ENCODE data around the gene ACOX3. TPM values are rescaled to one million over a fixed set of nuclear protein-coding genes. Genes with fewer than 3 reads are reported as not detected.
A peak's percentile ranks its signal among the peaks of the same experiment; 100 is the strongest.

Gene ACOX3
- total RNA-seq, 2 experiments from 2014 or later = 13.2 to 13.6 TPM

DNA sequence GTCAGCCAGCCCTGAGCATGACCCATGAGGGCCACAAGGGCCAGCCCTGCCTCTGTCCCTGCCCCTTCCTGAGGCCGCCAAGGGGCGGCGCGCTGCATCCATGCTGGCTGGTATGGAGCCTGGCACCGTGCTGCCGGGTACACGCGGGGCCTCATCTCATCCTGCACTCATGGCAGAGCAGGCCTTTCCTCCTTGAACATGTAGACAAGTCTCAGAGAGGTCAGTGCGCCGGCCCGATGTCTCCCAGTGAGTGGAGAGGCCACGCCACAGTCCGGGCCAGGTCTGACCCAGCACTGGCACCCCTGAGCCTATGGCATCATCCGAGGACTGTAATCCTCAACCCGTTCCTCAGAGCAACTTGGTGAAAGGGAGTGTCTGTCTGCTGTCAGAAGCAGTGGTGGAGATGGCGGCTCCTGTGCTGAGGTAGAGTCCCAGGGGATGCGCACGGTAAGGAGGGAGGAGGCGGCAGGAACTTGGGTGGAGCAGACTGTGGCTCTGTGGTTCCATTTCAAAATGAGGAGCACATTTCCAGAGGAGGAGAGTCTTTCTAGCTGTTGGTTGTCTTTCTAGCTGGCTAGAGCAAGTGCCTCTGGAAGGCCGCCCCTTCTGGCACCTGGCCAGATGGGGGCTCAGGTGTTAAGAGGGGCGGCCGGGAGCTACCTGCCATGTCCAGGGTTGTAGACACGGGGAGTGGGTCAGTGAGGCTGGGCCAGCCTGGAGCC is 32.8 kb upstream of the ACOX3 start:
- ChIA-PET CTCF (no interaction called here), POLR2A (no interaction called here)
- Mint-ChIP-seq H3K4me3 (no peak overlapping the region), H3K9me3 (ENCODE audit: insufficient read depth) (no peaks in the 10 kb centered on the region), H3K4me1 (ENCODE audit: low read depth) (no peaks in the 10 kb centered on the region), H3K27me3 (ENCODE audit: low read depth) (no peaks in the 10 kb centered on the region), H3K27ac (no peak overlapping the region), H3K36me3 (ENCODE audit: low read depth) (peaks cover 5% of the 10 kb centered on the region)
- ATAC-seq = no peak
- DNase-seq = no peak

DNA sequence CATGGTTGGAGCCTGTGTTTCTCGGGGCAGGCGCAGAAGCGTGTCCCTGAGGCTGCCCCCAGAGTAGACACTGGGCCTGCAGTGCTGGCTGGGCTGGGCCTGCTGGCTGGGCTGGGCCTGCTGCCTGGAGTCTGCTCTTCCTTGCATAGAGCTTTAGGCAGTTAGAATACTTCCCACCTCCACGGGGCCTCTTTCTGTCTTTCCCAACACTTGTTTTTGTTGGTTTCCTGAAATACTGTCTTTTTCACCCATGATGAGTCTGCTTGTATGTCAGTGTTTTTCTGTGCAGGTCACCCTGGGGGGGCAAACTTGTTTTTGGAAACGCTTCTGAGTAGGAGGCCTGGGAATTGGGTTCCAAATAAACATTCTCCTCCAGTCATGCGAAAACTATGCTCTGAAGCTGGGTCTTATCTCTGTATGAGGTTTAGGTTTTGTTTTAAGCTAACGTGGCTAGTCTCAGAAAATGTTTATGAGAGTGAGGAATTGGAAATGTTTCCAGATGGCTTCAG is 32.2 kb upstream of the ACOX3 start:
- H3K27me3 Mint-ChIP-seq (ENCODE audit: low read depth) = no peaks in the 10 kb centered on the region
- H3K4me1 Mint-ChIP-seq (ENCODE audit: low read depth) = no peaks in the 10 kb centered on the region
- H3K36me3 Mint-ChIP-seq (ENCODE audit: low read depth) = peaks cover 5% of the 10 kb centered on the region
- ChIA-PET CTCF (no interaction called here), POLR2A (no interaction called here)
- ATAC-seq = no peak
- H3K9me3 Mint-ChIP-seq (ENCODE audit: insufficient read depth) = no peaks in the 10 kb centered on the region
- H3K4me3 Mint-ChIP-seq = no peak overlapping the region
- no peak overlapping the region for H3K27ac Mint-ChIP-seq
- no peak for DNase-seq

DNA sequence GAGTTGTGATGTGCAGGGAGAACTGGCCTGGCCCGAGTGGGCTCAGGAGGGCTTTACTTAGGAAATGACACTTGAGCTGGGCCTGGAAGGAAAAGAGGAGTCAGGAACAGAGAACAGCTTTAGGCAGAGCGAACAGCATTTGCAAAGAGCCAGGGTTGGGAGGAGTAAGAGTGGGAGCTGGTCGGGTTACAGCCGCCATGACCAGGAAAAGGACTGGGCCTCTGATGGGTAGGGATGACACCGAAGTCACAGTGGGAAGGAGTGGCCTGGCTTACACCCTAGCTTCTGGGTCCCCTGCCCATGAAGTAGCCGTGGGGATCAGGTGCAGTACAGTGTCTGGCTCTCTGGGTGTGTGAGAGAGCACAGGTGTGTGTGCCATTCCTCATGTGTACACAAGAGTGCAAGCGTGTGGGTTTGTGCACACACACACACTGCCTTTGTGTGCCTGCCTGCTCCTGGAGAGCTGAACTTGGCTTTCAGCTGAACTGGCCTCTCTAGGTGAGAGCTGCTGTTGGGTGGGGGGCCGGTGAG is 31.7 kb upstream of the ACOX3 start:
- H3K36me3 Mint-ChIP-seq (ENCODE audit: low read depth) = peaks cover 5% of the 10 kb centered on the region
- ATAC-seq (no peak), DNase-seq (no peak)
- CTCF ChIA-PET = no interaction called here
- no peak overlapping the region for H3K27ac Mint-ChIP-seq
- POLR2A ChIA-PET = no interaction called here
- H3K27me3 Mint-ChIP-seq (ENCODE audit: low read depth) = no peaks in the 10 kb centered on the region
- H3K4me1 Mint-ChIP-seq (ENCODE audit: low read depth) = no peaks in the 10 kb centered on the region
- H3K4me3 Mint-ChIP-seq = no peak overlapping the region
- no peaks in the 10 kb centered on the region for H3K9me3 Mint-ChIP-seq (ENCODE audit: insufficient read depth)

- ATAC-seq (no peak), DNase-seq (no peak)
- Mint-ChIP-seq H3K36me3 (ENCODE audit: low read depth) (peaks cover 1% of the 10 kb centered on the region), H3K27me3 (ENCODE audit: low read depth) (no peaks in the 10 kb centered on the region), H3K9me3 (ENCODE audit: insufficient read depth) (no peaks in the 10 kb centered on the region), H3K4me3 (no peak overlapping the region), H3K27ac (no peak overlapping the region), H3K4me1 (ENCODE audit: low read depth) (no peaks in the 10 kb centered on the region)
- ChIA-PET POLR2A (no interaction called here), CTCF (no interaction called here)
Measured at GRCh38 chr4:8471211-8471875, 30.8 kb upstream of the ACOX3 start.

- H3K27ac Mint-ChIP-seq = no peak overlapping the region
- no peaks in the 10 kb centered on the region for H3K27me3 Mint-ChIP-seq (ENCODE audit: low read depth)
- CTCF ChIA-PET = no interaction called here
- H3K4me1 Mint-ChIP-seq (ENCODE audit: low read depth) = no peaks in the 10 kb centered on the region
- no peak overlapping the region for H3K4me3 Mint-ChIP-seq
- DNase-seq (no peak), ATAC-seq (no peak)
- H3K9me3 Mint-ChIP-seq (ENCODE audit: insufficient read depth) = no peaks in the 10 kb centered on the region
- POLR2A ChIA-PET = no interaction called here
- H3K36me3 Mint-ChIP-seq (ENCODE audit: low read depth) = no peaks in the 10 kb centered on the region
Measured at GRCh38 chr4:8470451-8471024, 30.0 kb upstream of the ACOX3 start.

- no peak for DNase-seq
- no peaks in the 10 kb centered on the region for H3K27me3 Mint-ChIP-seq (ENCODE audit: low read depth)
- ChIA-PET POLR2A (interaction anchor here (0.7 kb wide), 1 partner anchor 1895 kb away, joined by 3 read pairs; the partner anchor contains the start of gene MAN2B2), CTCF (interaction anchor here (1.8 kb wide), 1 partner anchor 10 kb away, joined by 7 read pairs; no protein-coding TSS in a partner anchor)
- peaks cover 4% of the 10 kb centered on the region for H3K36me3 Mint-ChIP-seq (ENCODE audit: low read depth)
- H3K4me1 Mint-ChIP-seq (ENCODE audit: low read depth) = no peaks in the 10 kb centered on the region
- no peaks in the 10 kb centered on the region for H3K9me3 Mint-ChIP-seq (ENCODE audit: insufficient read depth)
- no peak overlapping the region for H3K27ac Mint-ChIP-seq
- H3K4me3 Mint-ChIP-seq = no peak overlapping the region
- no peak for ATAC-seq
Measured at GRCh38 chr4:8469550-8469949, 29.0 kb upstream of the ACOX3 start.

DNA sequence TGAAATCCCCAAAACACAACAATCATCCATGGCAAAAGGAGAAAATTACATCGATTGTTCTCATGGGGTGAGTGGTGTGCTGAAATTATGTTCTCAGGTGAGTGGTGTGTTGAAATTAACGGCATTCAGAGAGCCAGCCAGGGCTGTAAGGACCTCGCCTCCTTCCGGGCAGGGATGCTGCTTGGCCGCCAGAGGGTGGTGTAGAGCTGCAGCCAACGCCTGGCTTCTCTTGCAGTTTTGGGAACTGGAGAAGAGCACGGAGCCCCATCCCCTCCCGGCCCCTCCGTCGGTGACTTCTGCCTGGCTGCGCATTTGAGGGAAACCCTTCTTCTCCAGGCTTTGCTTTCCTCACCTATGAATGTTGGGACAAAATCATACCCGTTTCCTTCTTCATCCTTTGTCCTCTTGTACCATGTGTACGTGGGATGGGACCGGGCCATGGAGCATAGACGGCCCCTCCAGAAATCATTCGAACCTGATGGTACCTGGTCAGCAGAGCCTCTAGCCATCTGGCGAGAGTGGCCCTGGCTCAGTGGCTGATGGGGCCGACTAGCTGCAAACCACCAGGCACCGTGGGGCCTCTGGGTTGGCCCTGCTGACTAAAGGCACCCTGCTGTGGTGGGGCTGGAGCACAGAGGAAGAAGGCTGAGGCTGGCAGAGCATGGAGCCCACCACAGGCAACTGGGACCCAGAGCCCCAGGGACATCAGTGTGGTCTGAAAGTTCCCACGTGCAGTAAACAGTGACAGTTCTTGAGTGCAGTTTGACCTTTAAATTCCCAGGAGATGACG is 28.4 kb upstream of the ACOX3 start:
- no peaks in the 10 kb centered on the region for H3K27me3 Mint-ChIP-seq (ENCODE audit: low read depth)
- H3K4me3 Mint-ChIP-seq = no peak overlapping the region
- H3K36me3 Mint-ChIP-seq (ENCODE audit: low read depth) = peaks cover 4% of the 10 kb centered on the region
- peak; percentile 72 for ATAC-seq
- no peak overlapping the region for H3K27ac Mint-ChIP-seq
- DNase-seq = peak; percentile 61
- POLR2A ChIA-PET = interaction anchor here (0.7 kb wide), 1 partner anchor 1894 kb away, joined by 3 read pairs; the partner anchor contains the start of gene MAN2B2
- CTCF ChIA-PET = interaction anchor here (0.8 to 1.8 kb wide), 8 partner anchors 10 to 449 kb away, joined by 3 to 7 read pairs (median 3); partner anchors contain the start of gene CPZ
- H3K4me1 Mint-ChIP-seq (ENCODE audit: low read depth) = no peaks in the 10 kb centered on the region
- no peaks in the 10 kb centered on the region for H3K9me3 Mint-ChIP-seq (ENCODE audit: insufficient read depth)

- CTCF ChIA-PET = no interaction called here
- no peak for ATAC-seq
Measured at GRCh38 chr4:8467016-8467415, 26.5 kb upstream of the ACOX3 start.

DNA sequence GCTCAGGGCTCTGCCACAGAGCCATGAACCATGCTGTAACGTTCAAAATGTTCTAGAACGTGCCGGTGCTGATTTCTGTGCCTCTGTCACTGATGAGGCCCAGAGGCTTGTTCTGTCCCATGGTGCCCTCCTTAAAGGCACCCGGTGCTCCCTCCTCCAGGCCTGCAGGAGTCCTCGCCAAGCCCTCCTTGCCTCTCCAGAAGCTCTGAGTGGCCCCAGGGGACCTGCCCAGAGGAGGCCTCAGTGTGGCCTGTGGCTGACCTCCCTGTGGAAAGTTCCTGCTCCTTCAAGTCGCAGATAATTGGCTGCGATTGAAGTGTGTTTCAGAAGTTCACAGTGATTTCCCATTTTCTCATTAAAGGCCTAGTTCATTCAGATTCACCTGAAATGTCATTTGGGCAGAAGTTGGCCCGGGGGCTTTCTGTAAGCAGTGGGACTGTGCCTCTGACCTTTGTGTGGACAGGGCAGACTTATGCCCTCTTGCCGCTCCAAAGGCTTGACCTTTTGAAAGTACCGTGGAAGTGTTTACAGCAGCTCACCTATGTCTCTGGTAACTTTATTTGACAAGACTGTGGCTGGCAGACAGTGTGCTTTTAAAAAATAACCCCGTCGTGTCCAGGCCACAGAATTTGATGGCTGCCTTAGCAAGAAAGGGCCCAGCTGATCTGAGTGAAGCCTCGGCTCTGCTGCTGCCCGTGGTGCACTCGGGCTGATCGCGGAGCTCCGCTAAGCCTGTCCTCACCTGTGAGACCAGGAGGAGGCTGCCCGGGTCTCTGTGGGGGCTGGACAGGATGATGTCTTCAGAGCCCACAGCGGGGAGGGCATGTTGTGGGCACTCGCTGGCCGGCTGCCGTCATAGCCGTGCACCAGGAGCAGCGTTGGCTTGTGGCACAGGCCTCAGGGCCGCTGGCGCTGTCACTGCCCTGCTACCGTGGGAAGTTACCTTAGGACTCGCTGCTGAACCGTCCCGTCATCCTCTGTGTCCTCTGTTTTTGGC is 25.4 kb upstream of the ACOX3 start:
- Mint-ChIP-seq H3K27ac (no peak overlapping the region), H3K4me3 (no peak overlapping the region), H3K36me3 (ENCODE audit: low read depth) (peaks cover 6% of the 10 kb centered on the region), H3K4me1 (ENCODE audit: low read depth) (no peaks in the 10 kb centered on the region), H3K9me3 (ENCODE audit: insufficient read depth) (no peaks in the 10 kb centered on the region), H3K27me3 (ENCODE audit: low read depth) (no peaks in the 10 kb centered on the region)
- ChIA-PET POLR2A (no interaction called here), CTCF (no interaction called here)
- DNase-seq = no peak
- ATAC-seq = no peak

More at GRCh38 chr4:8467016-8467415, 26.5 kb upstream of the ACOX3 start:
- Mint-ChIP-seq H3K4me3 (no peak overlapping the region), H3K27me3 (ENCODE audit: low read depth) (no peaks in the 10 kb centered on the region), H3K27ac (no peak overlapping the region), H3K36me3 (ENCODE audit: low read depth) (peaks cover 4% of the 10 kb centered on the region), H3K9me3 (ENCODE audit: insufficient read depth) (no peaks in the 10 kb centered on the region), H3K4me1 (ENCODE audit: low read depth) (no peaks in the 10 kb centered on the region)
- no peak for DNase-seq
- POLR2A ChIA-PET = no interaction called here

GRCh38 chr4:8464381-8464780 is 23.9 kb upstream of the ACOX3 start:
- H3K36me3 Mint-ChIP-seq (ENCODE audit: low read depth) = peaks cover 10% of the 10 kb centered on the region
- H3K27me3 Mint-ChIP-seq (ENCODE audit: low read depth) = no peaks in the 10 kb centered on the region
- POLR2A ChIA-PET = no interaction called here
- no peaks in the 10 kb centered on the region for H3K4me1 Mint-ChIP-seq (ENCODE audit: low read depth)
- CTCF ChIA-PET = no interaction called here
- H3K9me3 Mint-ChIP-seq (ENCODE audit: insufficient read depth) = no peaks in the 10 kb centered on the region
- no peak overlapping the region for H3K4me3 Mint-ChIP-seq
- no peak overlapping the region for H3K27ac Mint-ChIP-seq
- DNase-seq (no peak), ATAC-seq (no peak)

DNA sequence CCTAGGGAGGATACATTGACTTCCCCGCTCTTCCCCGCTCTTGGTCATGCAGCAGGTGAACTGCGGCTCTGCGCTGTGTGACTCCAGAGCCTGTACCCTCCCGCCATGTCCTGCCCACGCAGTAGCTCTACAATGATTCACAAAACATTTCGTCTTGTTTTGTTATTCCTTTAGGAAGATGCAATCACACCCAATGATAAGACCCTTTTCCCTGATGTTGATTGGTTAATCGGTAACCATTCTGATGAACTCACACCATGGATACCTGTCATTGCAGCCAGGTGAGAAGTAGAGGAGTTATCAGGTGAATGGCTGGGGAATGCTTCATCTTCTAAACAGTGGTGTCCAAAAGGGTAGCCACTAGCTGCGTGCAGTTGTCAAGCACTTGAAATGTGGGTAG is 23.3 kb upstream of the ACOX3 start:
- H3K4me1 Mint-ChIP-seq (ENCODE audit: low read depth) = no peaks in the 10 kb centered on the region
- ChIA-PET POLR2A (no interaction called here), CTCF (no interaction called here)
- no peak overlapping the region for H3K4me3 Mint-ChIP-seq
- H3K9me3 Mint-ChIP-seq (ENCODE audit: insufficient read depth) = no peaks in the 10 kb centered on the region
- H3K27me3 Mint-ChIP-seq (ENCODE audit: low read depth) = no peaks in the 10 kb centered on the region
- peaks cover 10% of the 10 kb centered on the region for H3K36me3 Mint-ChIP-seq (ENCODE audit: low read depth)
- H3K27ac Mint-ChIP-seq = no peak overlapping the region
- DNase-seq = no peak
- no peak for ATAC-seq

Measured in activated CD8-positive, alpha-beta T cell treated with anti-CD3 and anti-CD28 coated beads, Interleukin-2, amount 10 ng/mL, durations not matched to agents 7 days and 5 days (primary cell).